ENCODE results near the gene TM9SF4. TPM values are rescaled to one million over a fixed set of nuclear protein-coding genes. Genes with fewer than 3 reads are reported as not detected.

The TM9SF4 gene
- polyA plus RNA-seq, 1 experiment, result 101 TPM

DNA sequence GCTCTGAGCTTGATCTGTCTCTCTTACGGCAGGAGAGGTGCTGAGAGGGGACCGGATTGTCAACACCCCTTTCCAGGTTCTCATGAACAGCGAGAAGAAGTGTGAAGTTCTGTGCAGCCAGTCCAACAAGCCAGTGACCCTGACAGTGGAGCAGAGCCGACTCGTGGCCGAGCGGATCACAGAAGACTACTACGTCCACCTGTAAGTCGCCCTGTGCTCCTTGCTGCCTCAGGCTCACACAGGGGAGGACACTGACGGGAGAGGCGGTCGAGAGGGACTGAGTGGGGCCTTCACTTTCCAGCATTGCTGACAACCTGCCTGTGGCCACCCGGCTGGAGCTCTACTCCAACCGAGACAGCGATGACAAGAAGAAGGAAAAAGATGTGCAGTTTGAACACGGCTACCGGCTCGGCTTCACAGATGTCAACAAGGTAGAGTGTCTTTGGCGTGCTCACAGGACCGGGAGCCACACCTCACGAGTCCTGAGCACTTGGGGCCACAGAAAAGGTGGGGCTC, 32.0 kb downstream of the TM9SF4 start:
- Histone ChIP-seq H3K4me3 (ENCODE audit: low read depth, low read length) (no peak overlapping the region), H3K27me3 (ENCODE audit: control insufficient read depth, insufficient read depth, low read length) (no peaks in the 10 kb centered on the region), H3K36me3 (ENCODE audit: control insufficient read depth, insufficient read depth, low read length) (peaks cover 53% of the 10 kb centered on the region)
- TF ChIP-seq, protein P1, sequence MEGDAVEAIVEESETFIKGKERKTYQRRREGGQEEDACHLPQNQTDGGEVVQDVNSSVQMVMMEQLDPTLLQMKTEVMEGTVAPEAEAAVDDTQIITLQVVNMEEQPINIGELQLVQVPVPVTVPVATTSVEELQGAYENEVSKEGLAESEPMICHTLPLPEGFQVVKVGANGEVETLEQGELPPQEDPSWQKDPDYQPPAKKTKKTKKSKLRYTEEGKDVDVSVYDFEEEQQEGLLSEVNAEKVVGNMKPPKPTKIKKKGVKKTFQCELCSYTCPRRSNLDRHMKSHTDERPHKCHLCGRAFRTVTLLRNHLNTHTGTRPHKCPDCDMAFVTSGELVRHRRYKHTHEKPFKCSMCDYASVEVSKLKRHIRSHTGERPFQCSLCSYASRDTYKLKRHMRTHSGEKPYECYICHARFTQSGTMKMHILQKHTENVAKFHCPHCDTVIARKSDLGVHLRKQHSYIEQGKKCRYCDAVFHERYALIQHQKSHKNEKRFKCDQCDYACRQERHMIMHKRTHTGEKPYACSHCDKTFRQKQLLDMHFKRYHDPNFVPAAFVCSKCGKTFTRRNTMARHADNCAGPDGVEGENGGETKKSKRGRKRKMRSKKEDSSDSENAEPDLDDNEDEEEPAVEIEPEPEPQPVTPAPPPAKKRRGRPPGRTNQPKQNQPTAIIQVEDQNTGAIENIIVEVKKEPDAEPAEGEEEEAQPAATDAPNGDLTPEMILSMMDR (IDR thresholded peaks at IDR 0.05; ENCODE audit: insufficient read depth, low read depth, low read length), result no peak
- POLR2A ChIA-PET, result no interaction called here
- no peak for DNase-seq (ENCODE audit: low read depth)
- CTCF ChIA-PET, result no interaction called here

DNA sequence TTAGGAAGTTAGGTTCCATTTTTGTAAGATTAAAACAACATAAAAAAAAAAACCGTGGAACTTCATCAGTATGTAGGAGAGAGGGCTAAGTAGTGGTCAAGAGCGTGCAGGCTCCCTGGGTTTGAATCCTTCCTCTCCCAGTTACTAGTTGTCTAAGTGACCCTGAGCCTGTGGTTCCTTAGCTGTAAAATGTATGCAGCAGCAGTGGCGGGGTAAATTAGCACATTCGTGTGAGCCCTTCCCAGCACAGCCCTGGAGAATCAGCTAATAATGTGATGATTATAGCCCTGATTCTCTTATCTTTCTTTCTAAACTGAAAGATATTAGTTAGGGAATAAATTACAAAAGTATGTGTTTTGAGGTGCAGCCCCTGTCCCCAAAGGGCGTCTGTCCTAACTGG, 32.6 kb downstream of the TM9SF4 start:
- no peak for DNase-seq (ENCODE audit: low read depth)
- TF ChIP-seq, protein P1 (IDR thresholded peaks at IDR 0.05; ENCODE audit: insufficient read depth, low read depth, low read length), result no peak
- ChIA-PET CTCF (no interaction called here), POLR2A (no interaction called here)
- H3K4me3 ChIP-seq (ENCODE audit: low read depth, low read length), result no peak overlapping the region
- peaks cover 54% of the 10 kb centered on the region for H3K36me3 ChIP-seq (ENCODE audit: control insufficient read depth, insufficient read depth, low read length)
- no peaks in the 10 kb centered on the region for H3K27me3 ChIP-seq (ENCODE audit: control insufficient read depth, insufficient read depth, low read length)

DNA sequence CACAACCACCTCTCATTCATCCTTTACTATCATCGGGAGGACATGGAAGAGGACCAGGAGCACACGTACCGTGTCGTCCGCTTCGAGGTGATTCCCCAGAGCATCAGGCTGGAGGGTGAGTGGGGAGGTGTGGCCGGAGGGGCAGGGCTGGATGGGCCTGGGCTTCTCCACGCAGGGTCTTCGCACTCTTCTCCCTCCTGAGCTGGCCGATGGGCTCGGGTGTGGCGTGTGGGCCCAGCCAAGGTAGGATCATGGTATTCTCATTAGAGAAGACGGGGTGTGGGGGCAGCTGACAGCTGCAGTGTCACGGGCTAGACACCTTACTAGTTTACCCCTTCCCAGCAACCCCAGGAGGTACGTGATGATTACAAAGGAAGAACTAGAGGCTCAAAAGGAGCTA, 33.5 kb downstream of the TM9SF4 start:
- Histone ChIP-seq H3K27me3 (ENCODE audit: control insufficient read depth, insufficient read depth, low read length) (no peaks in the 10 kb centered on the region), H3K4me3 (ENCODE audit: low read depth, low read length) (no peak overlapping the region), H3K36me3 (ENCODE audit: control insufficient read depth, insufficient read depth, low read length) (peaks cover 51% of the 10 kb centered on the region)
- POLR2A ChIA-PET, result no interaction called here
- DNase-seq (ENCODE audit: low read depth), result no peak
- CTCF ChIA-PET, result no interaction called here
- TF ChIP-seq, protein P1 (IDR thresholded peaks at IDR 0.05; ENCODE audit: insufficient read depth, low read depth, low read length), result no peak

DNA sequence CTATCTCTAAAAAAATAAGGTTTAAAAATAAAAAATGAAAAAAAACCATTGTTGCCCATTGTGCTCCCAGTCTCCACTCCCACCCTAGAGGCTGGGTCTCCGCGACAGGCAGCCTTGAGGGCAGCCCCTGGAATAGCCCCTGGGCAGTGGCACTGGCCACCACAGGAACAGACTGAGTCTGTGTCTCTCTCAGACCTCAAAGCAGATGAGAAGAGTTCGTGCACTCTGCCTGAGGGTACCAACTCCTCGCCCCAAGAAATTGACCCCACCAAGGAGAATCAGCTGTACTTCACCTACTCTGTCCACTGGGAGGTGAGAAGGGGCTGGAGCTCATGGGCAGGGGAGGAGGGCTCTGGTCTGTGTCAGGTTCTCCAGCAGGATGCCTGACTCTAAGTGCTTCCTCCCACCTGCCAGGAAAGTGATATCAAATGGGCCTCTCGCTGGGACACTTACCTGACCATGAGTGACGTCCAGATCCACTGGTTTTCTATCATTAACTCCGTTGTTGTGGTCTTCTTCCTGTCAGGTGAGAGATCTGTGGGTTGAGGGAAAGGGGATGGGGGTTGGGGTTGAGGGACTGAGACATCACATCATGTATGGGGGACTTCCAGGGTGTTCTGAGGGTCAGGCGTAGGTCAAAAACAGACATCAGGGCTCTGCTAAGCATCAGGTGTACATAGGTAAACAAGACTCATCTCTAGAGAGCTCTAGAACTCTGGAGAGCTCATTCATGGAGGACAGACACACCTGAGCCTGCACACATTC, 35.6 kb downstream of the TM9SF4 start:
- Histone ChIP-seq H3K27me3 (ENCODE audit: control insufficient read depth, insufficient read depth, low read length) (no peaks in the 10 kb centered on the region), H3K36me3 (ENCODE audit: control insufficient read depth, insufficient read depth, low read length) (peaks cover 48% of the 10 kb centered on the region), H3K4me3 (ENCODE audit: low read depth, low read length) (no peak overlapping the region)
- ChIA-PET CTCF (interaction anchor here (1.9 kb wide), 1 partner anchor 10 kb away, joined by 5 read pairs; no protein-coding TSS in a partner anchor), POLR2A (no interaction called here)
- TF ChIP-seq, protein P1 (IDR thresholded peaks at IDR 0.05; ENCODE audit: insufficient read depth, low read depth, low read length), result no peak
- DNase-seq (ENCODE audit: low read depth), result no peak

DNA sequence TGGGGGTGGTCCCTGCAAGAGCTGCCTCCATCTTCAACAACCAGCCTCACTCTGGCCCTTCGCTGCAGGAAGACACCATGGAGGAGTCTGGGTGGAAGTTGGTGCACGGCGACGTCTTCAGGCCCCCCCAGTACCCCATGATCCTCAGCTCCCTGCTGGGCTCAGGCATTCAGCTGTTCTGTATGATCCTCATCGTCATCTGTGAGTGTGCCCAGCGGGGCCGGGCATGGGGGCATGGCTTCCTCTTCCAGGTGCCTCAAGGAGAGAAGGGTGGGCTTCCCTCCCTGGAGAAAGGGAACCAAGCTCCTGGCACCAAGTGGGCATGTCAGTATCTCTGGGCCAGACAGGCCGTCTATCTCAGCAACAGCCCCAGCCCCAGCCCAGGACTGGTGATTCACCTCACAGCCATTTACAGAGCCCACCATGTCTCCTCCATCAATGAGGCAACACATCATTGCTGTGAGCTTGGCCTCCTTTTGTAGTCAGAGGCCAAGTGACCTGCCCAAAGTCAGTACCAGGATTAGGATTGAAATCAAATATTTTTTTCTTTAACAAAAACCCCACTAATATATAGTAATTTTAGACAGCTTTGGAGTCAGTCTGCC, 40.2 kb downstream of the TM9SF4 start:
- no peaks in the 10 kb centered on the region for H3K27me3 ChIP-seq (ENCODE audit: control insufficient read depth, insufficient read depth, low read length)
- POLR2A ChIA-PET, result no interaction called here
- DNase-seq (ENCODE audit: low read depth), result no peak
- no peak overlapping the region for H3K4me3 ChIP-seq (ENCODE audit: low read depth, low read length)
- TF ChIP-seq, protein P1 (IDR thresholded peaks at IDR 0.05; ENCODE audit: insufficient read depth, low read depth, low read length), result no peak
- H3K36me3 ChIP-seq (ENCODE audit: control insufficient read depth, insufficient read depth, low read length), result peaks cover 32% of the 10 kb centered on the region
- CTCF ChIA-PET, result no interaction called here

All from BJ (cell line).